Liver (tissue), 9 donors: Measurements from ENCODE around the gene TTLL4. TPM values are rescaled to one million over a fixed set of nuclear protein-coding genes. Genes with fewer than 3 reads are reported as not detected.

ENCODE experiments used
- DNase-seq: peaks from one replicate; pipeline ENCODE4 v3.0.0-alpha.2; 2017; ENCODE audit warnings: low spot score
- H3K27ac ChIP-seq, 2 donors: one replicate each; pipeline ENCODE4 v1.7.0; 2013; ENCODE audit warnings: inconsistent platforms in 2 of 2, low read length in 2 of 2, control low read depth in 1 of 2, low read depth in 1 of 2, mild to moderate bottlenecking in 1 of 2
- H3K27me3 ChIP-seq, 4 donors: one replicate each; pipeline versions ENCODE4 v1.6.1 to v1.7.0; 2013; ENCODE audit warnings: low read length in 3 of 4, inconsistent platforms in 1 of 4, mild to moderate bottlenecking in 1 of 4, moderate library complexity in 1 of 4; ENCODE audit not compliant: control insufficient read depth in 4 of 4, insufficient read depth in 4 of 4
- H3K36me3 ChIP-seq, 4 donors: one replicate each; pipeline versions ENCODE4 v1.6.1 to v1.7.0; 2013; ENCODE audit warnings: low read length in 3 of 4, mild to moderate bottlenecking in 3 of 4, low read depth in 1 of 4, moderate library complexity in 1 of 4; ENCODE audit not compliant: control insufficient read depth in 4 of 4, insufficient read depth in 3 of 4
- H3K4me1 ChIP-seq, 4 donors: one replicate each; pipeline versions ENCODE4 v1.6.1 to v1.7.0; 2013; ENCODE audit warnings: low read length in 3 of 4, mild to moderate bottlenecking in 3 of 4, moderate library complexity in 1 of 4; ENCODE audit not compliant: control insufficient read depth in 4 of 4, insufficient read depth in 4 of 4
- H3K4me3 ChIP-seq, 3 donors: one replicate each; pipeline versions ENCODE4 v1.6.1 to v1.7.0; 2013; ENCODE audit warnings: low read length in 3 of 3, control low read depth in 1 of 3, low read depth in 1 of 3, mild to moderate bottlenecking in 1 of 3
- H3K9ac ChIP-seq, 2 donors: one replicate each; pipeline ENCODE4 v1.7.0; 2013; ENCODE audit warnings: low read length in 2 of 2, mild to moderate bottlenecking in 2 of 2, moderate library complexity in 2 of 2, control low read depth in 1 of 2, low read depth in 1 of 2
- H3K9me3 ChIP-seq, 4 donors: one replicate each; pipeline versions ENCODE4 v1.6.1 to v1.7.0; 2013; ENCODE audit warnings: low read length in 3 of 4; ENCODE audit not compliant: control insufficient read depth in 4 of 4
- ATF3 ChIP-seq: IDR thresholded peaks from 2 replicates; pipeline ENCODE4 v1.6.1; 2016; ENCODE audit warnings: antibody characterized with exemption
- EGR1 ChIP-seq, 2 donors: IDR thresholded peaks; 2 replicates each; pipeline ENCODE4 v1.6.1; 2016 to 2018; ENCODE audit warnings: antibody characterized with exemption in 2 of 2, low read depth in 2 of 2
- FOXA1 ChIP-seq: IDR thresholded peaks from 2 replicates; pipeline ENCODE4 v1.6.1; 2016; ENCODE audit warnings: antibody characterized with exemption
- FOXA2 ChIP-seq: IDR thresholded peaks from 2 replicates; pipeline ENCODE4 v1.6.1; 2016; ENCODE audit warnings: antibody characterized with exemption
- GABPA ChIP-seq, 2 donors: IDR thresholded peaks in 1 of 2; conservative IDR thresholded peaks in 1 of 2; 2 replicates each; pipeline ENCODE4 v1.6.1; 2016; ENCODE audit warnings: antibody characterized with exemption in 2 of 2, mild to moderate bottlenecking in 1 of 2, moderate library complexity in 1 of 2
- HNF4A ChIP-seq, 2 donors: conservative IDR thresholded peaks; 2 replicates each; pipeline ENCODE4 v1.6.1; 2016; ENCODE audit warnings: antibody characterized with exemption in 2 of 2, mild to moderate bottlenecking in 2 of 2
- HNF4G ChIP-seq: IDR thresholded peaks from 2 replicates; pipeline ENCODE4 v1.6.1; 2016; ENCODE audit warnings: antibody characterized with exemption
- JUND ChIP-seq, 2 donors: IDR thresholded peaks; 2 replicates each; pipeline ENCODE4 v1.6.1; 2016; ENCODE audit warnings: antibody characterized with exemption in 2 of 2
- NR2F2 ChIP-seq: IDR thresholded peaks from 2 replicates; pipeline ENCODE4 v1.6.1; 2016; ENCODE audit warnings: antibody characterized with exemption
- RAD21 ChIP-seq, 2 donors: IDR thresholded peaks; 2 replicates each; pipeline ENCODE4 v1.6.1; 2016; ENCODE audit warnings: antibody characterized with exemption in 2 of 2, mild to moderate bottlenecking in 2 of 2
- REST ChIP-seq: IDR thresholded peaks from 2 replicates; pipeline ENCODE4 v1.6.1; 2016; ENCODE audit warnings: antibody characterized with exemption, mild to moderate bottlenecking
- RXRA ChIP-seq, 2 donors: IDR thresholded peaks; 2 replicates each; pipeline ENCODE4 v1.6.1; 2017 to 2018; ENCODE audit warnings: antibody characterized with exemption in 2 of 2, mild to moderate bottlenecking in 1 of 2
- SP1 ChIP-seq: IDR thresholded peaks from 2 replicates; pipeline ENCODE4 v1.6.1; 2018; ENCODE audit warnings: antibody characterized with exemption, mild to moderate bottlenecking
- TAF1 ChIP-seq: conservative IDR thresholded peaks from 2 replicates; pipeline ENCODE4 v1.6.1; 2016; ENCODE audit warnings: antibody characterized with exemption, mild to moderate bottlenecking
- YY1 ChIP-seq: IDR thresholded peaks from 2 replicates; pipeline ENCODE4 v1.6.1; 2016; ENCODE audit warnings: antibody characterized with exemption, mild to moderate bottlenecking
- ZBTB33 ChIP-seq: IDR thresholded peaks from 2 replicates; pipeline ENCODE4 v1.6.1; 2016; ENCODE audit warnings: antibody characterized with exemption
- WGBS: extraction: QIAGEN DNeasy Blood & Tissue Kit; methylation state at CpG from one replicate; pipeline ENCODE4 v1.1.7; 2013; 5-methylcytosine and 5-hydroxymethylcytosine counted together
- polyA plus RNA-seq, 2 donors: library from polyadenylated mRNA; stranded (reverse) in 1 of 2; unstranded in 1 of 2; fragments of 200-250 nt in 1 of 2; fragments of >200 nt in 1 of 2; fragmentation: Nextera tagmentation in 1 of 2; extraction: Ambion mirVana in 1 of 2; gene quantifications; one replicate each; pipeline versions ENCODE4 v1.2.1 to v1.2.3, GENCODE V29; 2013 to 2015
- total RNA-seq, 2 donors: library from RNA; depleted of rRNA; stranded (reverse); fragments of >200 nt; gene quantifications; one replicate each; pipeline ENCODE4 v1.2.3, GENCODE V29; 2014
- TF ChIP-seq, protein P1 (sequence below): fragments of 150-350 bp; IDR thresholded peaks from 2 replicates; pipeline ENCODE4 v1.5.1; 2017; ENCODE audit warnings: improper control_type of control experiment, low read depth, low read length; ENCODE audit not compliant: missing input control
- TF ChIP-seq, protein P2 (sequence below): IDR thresholded peaks from 2 replicates; pipeline ENCODE4 v1.6.1; 2016; ENCODE audit warnings: antibody characterized with exemption
- donor health status: healthy.
- donor health status: healthy.
- donor health status: healthy.
- donor health status: healthy.
- donor health status: healthy.

Gene TTLL4
- total and polyA plus RNA-seq, 4 donors = 5.7 to 14.0 (median 6.6) TPM

- 31% methylated on average over 2 of the region's 2 CpGs for WGBS
- Histone ChIP-seq H3K27me3 (no peaks in the 10 kb centered on the region), H3K4me1 (peaks cover 4 to 35% (median 17%) of the 10 kb centered on the region in 4 donors), H3K36me3 (peaks cover 0 to under 1% (median 0%) of the 10 kb centered on the region in 4 donors), H3K9me3 (no peaks in the 10 kb centered on the region), H3K9ac (peak overlapping the region in 1 of 2 donors; percentile 45), H3K27ac (peak overlapping the region; percentile 62 to 81), H3K4me3 (no peak overlapping the region)
- TF ChIP-seq RXRA (IDR thresholded peaks at IDR 0.05) = no peak
- TF ChIP-seq EGR1 (IDR thresholded peaks at IDR 0.05; ENCODE audit: low read depth in 2 of 2) = peak in 1 of 2 donors; percentile 10
- DNase-seq = no peak
Observed at GRCh38 chr2:218732761-218733158, 22.1 kb downstream of the TTLL4 start.

- Histone ChIP-seq H3K4me3 (no peak overlapping the region), H3K9ac (peak overlapping the region in 1 of 2 donors; percentile 45), H3K36me3 (peaks cover 4 to 5% (median 5%) of the 10 kb centered on the region in 4 donors), H3K27ac (peak overlapping the region; percentile 62 to 81), H3K27me3 (no peaks in the 10 kb centered on the region), H3K4me1 (peaks cover 4 to 35% (median 17%) of the 10 kb centered on the region in 4 donors), H3K9me3 (no peaks in the 10 kb centered on the region)
- no peak for DNase-seq
- WGBS = 77% methylated on average over 6 of the region's 6 CpGs
- TF ChIP-seq ATF3 (peak; percentile 34), YY1 (peak; percentile 94), REST (peak; percentile 84), FOXA1 (peak; percentile 68), HNF4A (conservative IDR thresholded peaks at IDR 0.05) (peak; percentile 67 to 86), RXRA (IDR thresholded peaks at IDR 0.05) (peak; percentile 78 to 96), FOXA2 (peak; percentile 83), TAF1 (no peak), JUND (IDR thresholded peaks at IDR 0.05) (peak; percentile 47 to 73), NR2F2 (no peak), RAD21 (IDR thresholded peaks at IDR 0.05) (peak; percentile 60 to 68), HNF4G (no peak), EGR1 (IDR thresholded peaks at IDR 0.05; ENCODE audit: low read depth in 2 of 2) (peak; percentile 4 to 66), GABPA (IDR thresholded peaks at IDR 0.05 in 1 of 2, conservative IDR thresholded peaks at IDR 0.05 in 1 of 2) (peak in 1 of 2 donors; percentile 72), ZBTB33 (peak; percentile 93), SP1 (peak; percentile 80)
- TF ChIP-seq, protein P1, sequence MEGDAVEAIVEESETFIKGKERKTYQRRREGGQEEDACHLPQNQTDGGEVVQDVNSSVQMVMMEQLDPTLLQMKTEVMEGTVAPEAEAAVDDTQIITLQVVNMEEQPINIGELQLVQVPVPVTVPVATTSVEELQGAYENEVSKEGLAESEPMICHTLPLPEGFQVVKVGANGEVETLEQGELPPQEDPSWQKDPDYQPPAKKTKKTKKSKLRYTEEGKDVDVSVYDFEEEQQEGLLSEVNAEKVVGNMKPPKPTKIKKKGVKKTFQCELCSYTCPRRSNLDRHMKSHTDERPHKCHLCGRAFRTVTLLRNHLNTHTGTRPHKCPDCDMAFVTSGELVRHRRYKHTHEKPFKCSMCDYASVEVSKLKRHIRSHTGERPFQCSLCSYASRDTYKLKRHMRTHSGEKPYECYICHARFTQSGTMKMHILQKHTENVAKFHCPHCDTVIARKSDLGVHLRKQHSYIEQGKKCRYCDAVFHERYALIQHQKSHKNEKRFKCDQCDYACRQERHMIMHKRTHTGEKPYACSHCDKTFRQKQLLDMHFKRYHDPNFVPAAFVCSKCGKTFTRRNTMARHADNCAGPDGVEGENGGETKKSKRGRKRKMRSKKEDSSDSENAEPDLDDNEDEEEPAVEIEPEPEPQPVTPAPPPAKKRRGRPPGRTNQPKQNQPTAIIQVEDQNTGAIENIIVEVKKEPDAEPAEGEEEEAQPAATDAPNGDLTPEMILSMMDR = no peak
- TF ChIP-seq, protein P2, sequence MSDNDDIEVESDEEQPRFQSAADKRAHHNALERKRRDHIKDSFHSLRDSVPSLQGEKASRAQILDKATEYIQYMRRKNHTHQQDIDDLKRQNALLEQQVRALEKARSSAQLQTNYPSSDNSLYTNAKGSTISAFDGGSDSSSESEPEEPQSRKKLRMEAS = peak; percentile 92
Observed at GRCh38 chr2:218733171-218734021, 22.8 kb downstream of the TTLL4 start.
